HS-27A (cell line): ENCODE measurements around the gene SWT1.
"Not testable (repeated sequence)": the region's sequence is repeated elsewhere in the genome, so short reads cannot be mapped to it uniquely, and the experiment has no call there.

Experiments used
- DNase-seq: peaks from one replicate; pipeline ENCODE4 v3.0.0-alpha.2; 2012; ENCODE audit warnings: low read depth, missing footprints

Gene SWT1

DNA sequence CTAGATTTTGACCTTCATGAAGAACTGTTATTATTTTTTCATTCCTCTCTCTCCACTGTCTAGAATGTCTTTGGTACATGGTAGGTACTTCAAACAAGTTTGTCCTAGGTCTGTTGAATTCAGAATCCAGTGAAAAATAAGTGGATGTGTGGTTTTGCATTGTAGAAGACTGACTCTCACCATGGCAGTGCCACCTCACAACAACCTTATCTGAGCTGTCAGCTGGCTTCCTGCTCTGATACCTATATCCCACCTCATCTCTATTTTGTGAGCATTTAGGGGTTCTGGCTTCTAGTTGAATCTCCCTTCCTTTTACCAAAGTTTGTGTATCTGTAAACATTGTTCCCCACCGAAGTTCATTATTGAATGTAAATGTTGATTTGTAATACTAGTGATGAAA lies 9.1 kb downstream of the SWT1 start:
- DNase-seq = no peak

GRCh38 chr1:185170291-185170848 lies 13.4 kb downstream of the SWT1 start:
- no peak for DNase-seq

- DNase-seq = no peak
These were observed 36.8 kb downstream of the SWT1 start for GRCh38 chr1:185193756-185194155.

- DNase-seq = not testable (repeated sequence)
These were observed 41.7 kb downstream of the SWT1 start for GRCh38 chr1:185198712-185199111.

GRCh38 chr1:185200889-185201288 lies 43.9 kb downstream of the SWT1 start:
- no peak for DNase-seq

DNA sequence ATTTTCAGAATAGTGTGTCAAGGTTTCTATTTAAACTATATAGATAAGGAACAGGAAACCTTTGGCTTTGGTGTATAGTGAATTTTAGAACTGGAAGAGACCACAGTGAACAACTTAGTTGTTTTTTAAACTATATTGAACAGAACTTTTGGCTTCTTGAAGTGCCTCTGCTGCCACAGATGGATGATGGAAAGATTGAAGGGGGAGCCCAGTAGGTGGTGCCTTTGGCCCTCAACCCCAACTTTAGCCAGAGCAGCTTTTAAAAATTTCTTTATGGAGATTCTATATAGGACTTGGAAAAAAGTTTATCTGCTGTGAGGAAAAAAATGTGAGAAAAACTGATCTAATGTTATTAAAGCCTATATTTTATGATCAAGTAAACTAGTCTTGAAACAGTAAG lies 50.2 kb downstream of the SWT1 start:
- no peak for DNase-seq

DNA sequence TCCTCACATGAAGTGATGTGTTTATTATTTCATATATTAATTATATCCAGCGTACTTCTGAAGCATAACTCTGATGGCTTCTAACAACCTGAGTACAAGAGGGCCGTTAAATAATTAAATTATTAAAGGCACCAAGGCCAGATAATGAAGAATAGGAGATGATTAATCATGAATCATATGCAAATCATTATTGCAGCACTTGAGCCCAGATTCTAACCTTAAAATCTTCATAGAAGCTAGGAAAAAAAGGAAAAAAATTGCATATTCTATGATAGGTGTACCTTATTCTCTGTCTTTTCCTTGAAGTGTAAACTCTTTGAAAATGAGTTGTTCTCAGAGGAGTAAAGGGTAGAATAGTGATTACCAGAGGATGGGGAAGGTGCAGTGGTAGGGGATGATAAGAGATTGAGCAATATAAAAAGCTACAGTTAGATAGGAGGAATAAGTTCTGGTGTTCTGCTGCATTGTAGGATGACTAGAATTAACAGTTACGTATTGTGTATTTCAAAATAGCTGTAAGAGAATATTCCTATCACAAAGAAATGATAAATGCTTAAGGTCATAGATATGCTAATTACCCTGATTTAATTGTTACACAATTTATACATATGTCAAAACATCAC lies 51.1 kb downstream of the SWT1 start:
- DNase-seq = no peak

- DNase-seq = no peak
These were observed 51.7 kb downstream of the SWT1 start for GRCh38 chr1:185208626-185209180.

DNA sequence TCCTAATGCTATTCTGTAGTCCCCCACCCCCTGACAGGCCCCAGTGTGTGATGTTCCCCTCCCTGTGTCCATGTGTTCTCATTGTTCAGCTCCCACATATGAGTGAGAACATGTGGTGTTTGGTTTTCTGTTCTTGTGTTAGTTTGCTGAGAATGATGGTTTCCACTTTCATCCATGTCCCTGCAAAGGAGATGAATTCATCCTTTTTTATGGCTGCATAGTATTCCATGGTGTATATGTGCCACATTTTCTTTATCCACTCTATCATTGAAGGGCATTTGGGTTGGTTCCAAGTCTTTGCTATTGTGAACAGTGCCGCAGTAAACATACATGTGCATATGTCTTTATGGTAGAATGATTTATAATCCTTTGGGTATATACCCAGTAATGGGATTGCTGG lies 52.4 kb downstream of the SWT1 start:
- not testable (repeated sequence) for DNase-seq

DNA sequence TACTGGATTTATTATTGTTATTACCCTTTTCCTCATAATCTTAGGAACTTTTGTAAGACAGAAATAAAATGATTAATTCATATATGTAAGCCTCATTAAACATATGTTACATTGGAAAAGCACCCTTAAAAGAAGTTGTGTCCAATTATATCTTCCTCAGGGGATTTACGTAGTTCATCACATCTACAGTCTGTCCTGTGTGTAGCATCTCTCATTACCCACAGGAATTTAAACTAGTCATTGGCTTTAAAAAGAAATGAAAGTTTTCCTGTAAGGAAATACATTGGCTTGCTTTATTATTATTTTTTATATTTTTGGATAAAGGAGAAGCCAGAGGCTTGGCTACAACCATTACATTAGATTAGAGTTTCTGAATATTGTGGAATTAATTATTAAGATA lies 56.1 kb downstream of the SWT1 start:
- DNase-seq = no peak

GRCh38 chr1:185215911-185216310 lies 58.9 kb downstream of the SWT1 start:
- no peak for DNase-seq

DNA sequence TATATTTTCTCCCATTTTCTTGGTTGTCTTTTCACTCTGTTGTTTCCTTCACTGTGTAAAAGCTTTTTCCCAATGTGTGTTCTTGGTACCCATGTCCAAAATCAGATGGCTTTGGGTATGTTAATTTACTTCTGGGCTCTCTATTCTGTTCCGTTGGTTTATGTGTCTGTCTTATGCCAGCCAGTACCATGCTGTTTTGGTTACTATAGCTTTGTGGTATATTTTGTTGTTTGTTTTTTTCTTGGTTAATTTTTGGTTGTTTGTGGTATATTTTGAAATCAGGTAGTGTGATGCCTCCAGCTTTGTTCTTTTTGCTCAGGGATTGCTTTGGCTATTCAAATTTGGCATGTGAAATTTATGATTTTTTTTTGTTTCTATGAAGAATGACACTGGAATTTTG lies 67.2 kb downstream of the SWT1 start:
- no peak for DNase-seq

GRCh38 chr1:185227161-185227560 lies 70.2 kb downstream of the SWT1 start:
- DNase-seq = no peak

- DNase-seq = no peak
These were observed 72.0 kb downstream of the SWT1 start for GRCh38 chr1:185228979-185229378.

DNA sequence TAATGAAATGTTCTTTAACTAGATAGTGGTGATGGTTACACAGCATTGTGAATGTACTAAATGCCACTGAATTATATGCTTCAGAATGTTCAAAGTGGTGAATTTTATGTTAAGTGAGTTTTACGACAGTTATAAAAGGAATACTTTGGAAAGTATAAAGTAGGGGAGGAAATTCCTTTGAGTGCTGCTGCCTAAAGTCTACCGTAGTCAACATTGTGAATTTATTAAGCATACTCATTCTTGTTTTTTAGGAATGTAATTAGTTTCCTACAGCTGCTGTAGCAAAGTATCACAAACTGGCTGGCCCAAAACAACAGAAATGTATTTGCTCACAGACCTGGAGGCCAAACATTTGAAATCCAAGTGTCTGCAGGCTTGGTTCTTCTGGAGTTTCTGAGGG lies 73.0 kb downstream of the SWT1 start:
- DNase-seq = no peak

DNA sequence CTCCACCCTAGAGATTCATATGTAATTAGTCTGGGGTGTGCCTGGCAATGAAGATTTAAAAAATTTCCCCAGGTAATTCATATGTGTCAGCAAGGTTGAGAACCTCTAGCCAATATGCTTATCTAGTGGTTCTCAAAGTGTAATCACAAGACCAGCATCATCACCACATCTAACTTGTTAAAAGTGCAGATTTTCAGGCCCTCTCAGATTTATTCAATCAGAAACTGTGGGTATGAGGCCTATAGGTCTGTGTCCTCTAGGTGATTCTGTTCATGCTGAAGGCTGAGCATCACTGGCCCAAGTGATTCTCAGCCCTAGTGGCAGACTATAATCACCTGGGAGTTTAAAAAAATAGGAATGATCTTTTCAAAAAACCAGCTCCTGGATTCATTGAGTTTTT lies 75.9 kb downstream of the SWT1 start:
- no peak for DNase-seq

GRCh38 chr1:185234183-185234582 lies 77.2 kb downstream of the SWT1 start:
- not testable (repeated sequence) for DNase-seq

GRCh38 chr1:185237176-185237575 lies 80.2 kb downstream of the SWT1 start:
- DNase-seq = not testable (repeated sequence)

DNA sequence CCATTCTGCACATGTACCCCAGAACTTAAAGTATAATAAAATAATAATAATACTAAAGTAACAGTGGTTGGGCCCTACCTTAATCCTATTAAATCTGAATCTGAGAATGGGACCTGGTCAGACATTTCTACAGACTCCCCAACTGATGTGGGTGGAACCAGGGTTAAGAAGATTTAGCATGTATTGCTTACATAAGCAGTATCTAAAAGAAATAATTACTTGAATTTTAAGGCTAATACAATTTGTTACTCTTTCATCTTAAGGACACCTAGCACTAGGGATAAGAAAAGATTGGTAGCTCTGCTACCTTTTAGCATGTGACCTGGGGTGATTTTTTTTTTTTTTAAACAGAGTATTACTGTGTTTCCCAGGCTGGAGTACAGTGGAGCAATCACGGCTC lies 80.7 kb downstream of the SWT1 start:
- no peak for DNase-seq

DNA sequence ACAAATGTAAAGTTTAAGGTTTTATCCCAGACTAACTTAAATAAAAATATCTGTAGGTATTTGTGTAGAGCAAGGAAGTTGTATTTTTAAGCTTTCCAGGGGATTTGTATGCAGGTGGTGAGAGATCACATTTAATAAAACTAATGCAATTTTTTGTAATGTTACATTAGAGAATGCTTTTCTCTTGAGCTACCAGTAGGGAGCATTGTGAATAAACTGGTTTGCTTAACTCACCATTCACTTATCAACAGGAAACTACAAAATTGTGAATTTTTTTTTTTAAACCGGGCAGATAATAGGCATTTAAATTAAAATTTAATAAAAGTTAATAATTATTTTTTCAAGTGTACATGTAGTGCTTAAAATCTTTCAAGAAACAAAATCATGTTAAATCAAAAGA lies 81.5 kb downstream of the SWT1 start:
- no peak for DNase-seq

- no peak for DNase-seq
These were observed 82.9 kb downstream of the SWT1 start for GRCh38 chr1:185239861-185240260.

GRCh38 chr1:185241127-185241526 lies 84.2 kb downstream of the SWT1 start:
- DNase-seq = no peak

DNA sequence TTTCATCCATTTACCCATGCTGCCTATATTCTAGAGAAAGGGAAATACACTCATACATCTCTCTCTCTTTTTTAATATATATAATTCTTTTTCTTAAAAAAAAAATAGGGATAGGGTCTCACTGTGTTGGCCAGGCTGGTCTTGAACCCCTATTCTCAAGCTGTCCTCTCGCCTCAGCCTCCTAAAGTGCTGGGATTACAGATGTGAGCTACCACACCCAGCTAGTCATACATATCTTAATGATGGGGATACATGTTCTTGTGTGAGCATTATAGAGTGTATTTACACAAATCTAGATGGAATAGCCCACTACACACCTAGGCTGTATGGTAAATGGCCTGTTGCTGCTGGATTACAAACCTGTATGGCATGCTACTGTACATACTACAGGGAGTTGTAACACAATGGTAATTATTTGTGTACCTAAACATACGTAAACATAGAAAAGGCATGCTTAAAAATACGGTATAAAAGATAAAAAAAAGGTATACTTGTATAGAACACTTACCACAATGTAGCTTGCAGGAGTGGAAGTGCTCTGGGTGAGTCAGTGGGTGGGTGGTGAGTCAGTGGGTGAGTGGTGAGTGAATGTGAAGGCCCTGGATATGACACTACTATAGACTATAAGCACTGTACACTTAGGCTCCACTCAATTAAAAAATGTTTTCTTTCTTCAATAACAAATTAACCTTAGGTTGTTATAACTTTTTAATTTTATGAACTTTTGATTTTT lies 87.2 kb downstream of the SWT1 start:
- DNase-seq = peak; percentile 19
